ENCODE measurements around the gene TIMP1. TPM values are rescaled to one million over a fixed set of nuclear protein-coding genes. Genes with fewer than 3 reads are reported as not detected.

TIMP1 gene
- total RNA-seq, 2 experiments from 2014 or later = 54.9 to 56.0 TPM

- Mint-ChIP-seq H3K4me1 (peaks cover 23% of the 10 kb centered on the region), H3K27me3 (no peaks in the 10 kb centered on the region)
- POLR2A ChIA-PET = no interaction called here
These were observed 17.7 kb upstream of the TIMP1 start for GRCh38 chrX:47564438-47565085.

GRCh38 chrX:47566841-47567240, 15.4 kb upstream of the TIMP1 start:
- POLR2A ChIA-PET = no interaction called here
- DNase-seq = no peak
- peaks cover 14% of the 10 kb centered on the region for H3K36me3 Mint-ChIP-seq
- H3K4me3 Mint-ChIP-seq = no peak overlapping the region
- H3K27ac Mint-ChIP-seq = no peak overlapping the region
- no peaks in the 10 kb centered on the region for H3K27me3 Mint-ChIP-seq
- H3K4me1 Mint-ChIP-seq = peaks cover 12% of the 10 kb centered on the region
- no peak for ATAC-seq (ENCODE audit: low read depth)
- no peaks in the 10 kb centered on the region for H3K9me3 Mint-ChIP-seq

More at GRCh38 chrX:47564438-47565085, 17.7 kb upstream of the TIMP1 start:
- Mint-ChIP-seq H3K9me3 (no peaks in the 10 kb centered on the region), H3K4me3 (no peak overlapping the region), H3K27ac (peak overlapping the region; percentile 34), H3K36me3 (peaks cover 12% of the 10 kb centered on the region)
- DNase-seq (no peak), ATAC-seq (ENCODE audit: low read depth) (no peak)

- Mint-ChIP-seq H3K36me3 (peaks cover 17% of the 10 kb centered on the region), H3K4me1 (peaks cover 9% of the 10 kb centered on the region), H3K27ac (no peak overlapping the region), H3K27me3 (no peaks in the 10 kb centered on the region), H3K9me3 (no peaks in the 10 kb centered on the region), H3K4me3 (no peak overlapping the region)
- no peak for ATAC-seq (ENCODE audit: low read depth)
- POLR2A ChIA-PET = no interaction called here
- DNase-seq = no peak
These were observed 13.5 kb upstream of the TIMP1 start for GRCh38 chrX:47568656-47569295.

GRCh38 chrX:47570794-47571193, 11.4 kb upstream of the TIMP1 start:
- H3K4me1 Mint-ChIP-seq = peaks cover 4% of the 10 kb centered on the region
- no peaks in the 10 kb centered on the region for H3K27me3 Mint-ChIP-seq
- no peak overlapping the region for H3K4me3 Mint-ChIP-seq
- DNase-seq (no peak), ATAC-seq (ENCODE audit: low read depth) (no peak)
- peaks cover 13% of the 10 kb centered on the region for H3K36me3 Mint-ChIP-seq
- H3K27ac Mint-ChIP-seq = no peak overlapping the region
- POLR2A ChIA-PET = interaction anchor here (0.6 kb wide), 1 partner anchor 382 kb away, joined by 3 read pairs; no protein-coding TSS in a partner anchor
- H3K9me3 Mint-ChIP-seq = no peaks in the 10 kb centered on the region

- H3K27ac Mint-ChIP-seq = no peak overlapping the region
- peaks cover 13% of the 10 kb centered on the region for H3K36me3 Mint-ChIP-seq
- H3K9me3 Mint-ChIP-seq = no peaks in the 10 kb centered on the region
- H3K27me3 Mint-ChIP-seq = no peaks in the 10 kb centered on the region
- ATAC-seq (ENCODE audit: low read depth) = no peak
- H3K4me1 Mint-ChIP-seq = peaks cover 4% of the 10 kb centered on the region
- DNase-seq = no peak
- POLR2A ChIA-PET = interaction anchor here (0.6 kb wide), 1 partner anchor 382 kb away, joined by 3 read pairs; no protein-coding TSS in a partner anchor
- H3K4me3 Mint-ChIP-seq = no peak overlapping the region
These were observed 11.0 kb upstream of the TIMP1 start for GRCh38 chrX:47571215-47571614.

- Mint-ChIP-seq H3K36me3 (peaks cover 13% of the 10 kb centered on the region), H3K4me1 (peaks cover 4% of the 10 kb centered on the region), H3K27ac (no peak overlapping the region), H3K27me3 (no peaks in the 10 kb centered on the region), H3K9me3 (no peaks in the 10 kb centered on the region), H3K4me3 (no peak overlapping the region)
- DNase-seq = no peak
- no peak for ATAC-seq (ENCODE audit: low read depth)
- POLR2A ChIA-PET = no interaction called here
These were observed 10.3 kb upstream of the TIMP1 start for GRCh38 chrX:47571896-47572295.

GRCh38 chrX:47572773-47573340, 9.4 kb upstream of the TIMP1 start:
- peaks cover 13% of the 10 kb centered on the region for H3K36me3 Mint-ChIP-seq
- no peaks in the 10 kb centered on the region for H3K27me3 Mint-ChIP-seq
- POLR2A ChIA-PET = no interaction called here
- no peak for DNase-seq
- H3K4me1 Mint-ChIP-seq = peaks cover 4% of the 10 kb centered on the region
- peak overlapping the region; percentile 45 for H3K27ac Mint-ChIP-seq
- peak overlapping the region; percentile 42 for H3K4me3 Mint-ChIP-seq
- no peaks in the 10 kb centered on the region for H3K9me3 Mint-ChIP-seq
- ATAC-seq (ENCODE audit: low read depth) = no peak

- H3K27ac Mint-ChIP-seq = no peak overlapping the region
- peaks cover 13% of the 10 kb centered on the region for H3K36me3 Mint-ChIP-seq
- POLR2A ChIA-PET = no interaction called here
- peak overlapping the region; percentile 42 for H3K4me3 Mint-ChIP-seq
- DNase-seq = no peak
- H3K9me3 Mint-ChIP-seq = no peaks in the 10 kb centered on the region
- H3K4me1 Mint-ChIP-seq = peaks cover 4% of the 10 kb centered on the region
- no peak for ATAC-seq (ENCODE audit: low read depth)
- no peaks in the 10 kb centered on the region for H3K27me3 Mint-ChIP-seq
These were observed 8.7 kb upstream of the TIMP1 start for GRCh38 chrX:47573341-47574075.

- peaks cover 10% of the 10 kb centered on the region for H3K36me3 Mint-ChIP-seq
- no peaks in the 10 kb centered on the region for H3K27me3 Mint-ChIP-seq
- no peaks in the 10 kb centered on the region for H3K9me3 Mint-ChIP-seq
- no peak for DNase-seq
- no peak for ATAC-seq (ENCODE audit: low read depth)
- H3K4me1 Mint-ChIP-seq = peaks cover 4% of the 10 kb centered on the region
- POLR2A ChIA-PET = no interaction called here
- no peak overlapping the region for H3K4me3 Mint-ChIP-seq
- H3K27ac Mint-ChIP-seq = no peak overlapping the region
These were observed 8.1 kb upstream of the TIMP1 start for GRCh38 chrX:47574076-47574546.

- Mint-ChIP-seq H3K36me3 (peaks cover 8% of the 10 kb centered on the region), H3K27ac (no peak overlapping the region), H3K4me3 (peak overlapping the region; percentile 13), H3K4me1 (peaks cover 4% of the 10 kb centered on the region), H3K27me3 (no peaks in the 10 kb centered on the region), H3K9me3 (no peaks in the 10 kb centered on the region)
- ATAC-seq (ENCODE audit: low read depth) (no peak), DNase-seq (no peak)
- POLR2A ChIA-PET = no interaction called here
These were observed 7.5 kb upstream of the TIMP1 start for GRCh38 chrX:47574547-47575301.

GRCh38 chrX:47576021-47576898, 6.0 kb upstream of the TIMP1 start:
- no peak overlapping the region for H3K27ac Mint-ChIP-seq
- ATAC-seq (ENCODE audit: low read depth) (no peak), DNase-seq (no peak)
- no peaks in the 10 kb centered on the region for H3K27me3 Mint-ChIP-seq
- no peak overlapping the region for H3K4me3 Mint-ChIP-seq
- H3K4me1 Mint-ChIP-seq = peaks cover 6% of the 10 kb centered on the region
- POLR2A ChIA-PET = no interaction called here
- H3K36me3 Mint-ChIP-seq = peaks cover 8% of the 10 kb centered on the region
- H3K9me3 Mint-ChIP-seq = no peaks in the 10 kb centered on the region

GRCh38 chrX:47577424-47577823, 4.8 kb upstream of the TIMP1 start:
- DNase-seq (no peak), ATAC-seq (ENCODE audit: low read depth) (no peak)
- peaks cover 10% of the 10 kb centered on the region for H3K4me1 Mint-ChIP-seq
- peaks cover 2% of the 10 kb centered on the region for H3K36me3 Mint-ChIP-seq
- H3K27me3 Mint-ChIP-seq = no peaks in the 10 kb centered on the region
- POLR2A ChIA-PET = no interaction called here
- H3K4me3 Mint-ChIP-seq = no peak overlapping the region
- H3K27ac Mint-ChIP-seq = no peak overlapping the region
- no peaks in the 10 kb centered on the region for H3K9me3 Mint-ChIP-seq

All from activated naive CD8-positive, alpha-beta T cell treated with anti-CD3 and anti-CD28 coated beads, Interleukin-2, amount 10 ng/mL, durations not matched to agents 7 days and 5 days (primary cell).